GM12878 (cell line): ENCODE results near the gene VSX1.

Experiments used
- EZH2 ChIP-seq: IDR thresholded peaks from 2 replicates; pipeline ENCODE4 v1.6.1; 2012; ENCODE audit warnings: low read depth, mild to moderate bottlenecking, control low read depth, inconsistent platforms, low read length, borderline replicate concordance; ENCODE audit not compliant: control insufficient read depth
- HDAC2 ChIP-seq: fragments of 200-600 bp; sonication (generic); IDR thresholded peaks from 2 replicates; pipeline ENCODE4 v1.6.1; 2017
- MTA2 ChIP-seq: fragments of 450-650 bp; IDR thresholded peaks from 2 replicates; pipeline ENCODE4 v1.6.1; 2016; ENCODE audit warnings: low read depth, mild to moderate bottlenecking, moderate library complexity
- NR2F1 ChIP-seq: fragments of 450-650 bp; conservative IDR thresholded peaks from 2 replicates; pipeline ENCODE4 v1.6.1; 2017; ENCODE audit warnings: mild to moderate bottlenecking
- POLR2A ChIP-seq: IDR thresholded peaks from 2 replicates; pipeline ENCODE4 v1.6.1; 2011; ENCODE audit warnings: low read depth, mild to moderate bottlenecking, low read length
- SIN3A ChIP-seq: IDR thresholded peaks from 2 replicates; pipeline ENCODE4 v1.6.1; 2012; ENCODE audit warnings: low read depth, low read length, improper control_type of control experiment
- SREBF1 ChIP-seq: IDR thresholded peaks from 2 replicates; pipeline ENCODE4 v1.6.1; 2012; ENCODE audit warnings: mild to moderate bottlenecking, low read length
- TF ChIP-seq, protein P1 (sequence below), 3 experiments: IDR thresholded peaks in 2 of 3; conservative IDR thresholded peaks in 1 of 3; 2 replicates each; pipeline ENCODE4 v1.5.1; 2011; ENCODE audit warnings: low read depth in 3 of 3, low read length in 3 of 3, mild to moderate bottlenecking in 3 of 3, control low read depth in 2 of 3, moderate library complexity in 2 of 3, inconsistent platforms in 1 of 3, mixed read lengths in 1 of 3; ENCODE audit not compliant: control insufficient read depth in 2 of 3, insufficient read depth in 1 of 3; ENCODE audit errors: extremely low read depth in 1 of 3

DNA sequence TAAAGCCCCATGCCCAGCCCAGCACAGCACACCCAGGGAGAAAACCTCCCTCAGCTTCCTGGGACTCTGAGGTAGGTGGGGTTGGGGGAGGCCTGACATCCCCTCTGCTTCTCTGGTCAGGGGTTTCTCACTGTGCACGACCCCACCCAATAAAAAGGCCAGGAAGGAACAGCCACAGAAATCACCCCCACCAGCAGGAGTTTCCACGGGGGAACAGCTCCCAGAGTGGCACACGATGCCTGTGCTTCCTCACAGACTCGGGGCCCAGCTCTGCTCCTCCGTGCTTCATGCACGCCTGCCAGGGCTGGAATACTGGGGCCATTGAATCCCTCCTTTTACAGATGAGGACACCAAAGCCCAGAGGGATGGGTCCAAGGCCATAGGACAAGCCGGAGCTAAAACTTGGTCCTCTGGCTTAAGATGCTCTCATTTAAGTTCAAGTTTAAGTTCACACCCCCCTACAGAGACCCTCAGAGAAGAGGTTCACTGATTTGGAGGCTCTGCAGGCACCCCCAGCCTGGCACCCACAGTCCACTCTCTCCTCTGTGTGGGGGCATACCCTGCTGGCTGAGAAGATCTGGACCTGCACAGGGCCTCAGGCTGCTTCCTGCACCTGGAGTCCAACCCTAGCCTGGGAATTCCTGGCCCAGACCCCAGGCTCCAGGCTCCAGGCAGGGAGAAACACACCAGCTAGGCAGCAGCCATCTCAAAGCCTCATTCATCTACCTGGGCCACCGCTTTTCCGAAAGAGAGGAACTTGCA, 38.3 kb downstream of the VSX1 start:
- TF ChIP-seq NR2F1 = no peak
- TF ChIP-seq, protein P1, sequence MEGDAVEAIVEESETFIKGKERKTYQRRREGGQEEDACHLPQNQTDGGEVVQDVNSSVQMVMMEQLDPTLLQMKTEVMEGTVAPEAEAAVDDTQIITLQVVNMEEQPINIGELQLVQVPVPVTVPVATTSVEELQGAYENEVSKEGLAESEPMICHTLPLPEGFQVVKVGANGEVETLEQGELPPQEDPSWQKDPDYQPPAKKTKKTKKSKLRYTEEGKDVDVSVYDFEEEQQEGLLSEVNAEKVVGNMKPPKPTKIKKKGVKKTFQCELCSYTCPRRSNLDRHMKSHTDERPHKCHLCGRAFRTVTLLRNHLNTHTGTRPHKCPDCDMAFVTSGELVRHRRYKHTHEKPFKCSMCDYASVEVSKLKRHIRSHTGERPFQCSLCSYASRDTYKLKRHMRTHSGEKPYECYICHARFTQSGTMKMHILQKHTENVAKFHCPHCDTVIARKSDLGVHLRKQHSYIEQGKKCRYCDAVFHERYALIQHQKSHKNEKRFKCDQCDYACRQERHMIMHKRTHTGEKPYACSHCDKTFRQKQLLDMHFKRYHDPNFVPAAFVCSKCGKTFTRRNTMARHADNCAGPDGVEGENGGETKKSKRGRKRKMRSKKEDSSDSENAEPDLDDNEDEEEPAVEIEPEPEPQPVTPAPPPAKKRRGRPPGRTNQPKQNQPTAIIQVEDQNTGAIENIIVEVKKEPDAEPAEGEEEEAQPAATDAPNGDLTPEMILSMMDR (IDR thresholded peaks at IDR 0.05 in 2 of 3, conservative IDR thresholded peaks at IDR 0.05 in 1 of 3; ENCODE audit: control insufficient read depth in 2 of 3, extremely low read depth in 1 of 3, insufficient read depth in 1 of 3, low read depth in 3 of 3, low read length in 3 of 3) = no peak
- no peak for TF ChIP-seq POLR2A
- no peak for TF ChIP-seq SREBF1
- TF ChIP-seq EZH2 = no peak
- no peak for TF ChIP-seq HDAC2
- TF ChIP-seq SIN3A = no peak
- no peak for TF ChIP-seq MTA2
